HepG2 (cell line): Measurements from ENCODE around the gene RSAD2. TPM values are rescaled to one million over a fixed set of nuclear protein-coding genes. Genes with fewer than 3 reads are reported as not detected.

ENCODE experiments used
- CENPT ChIP-seq: sonication (generic); formaldehyde crosslinking; IDR thresholded peaks from 2 replicates; pipeline ENCODE4 v1.8.0; 2022; ENCODE audit warnings: low read depth, mild to moderate bottlenecking, moderate library complexity, missing genetic modification reagents
- CREB1 ChIP-seq, 2 experiments: fragments of 450-650 bp in 1 of 2; IDR thresholded peaks; 2 replicates each; pipeline ENCODE4 v1.6.1; 2016 to 2017; ENCODE audit warnings: control low read depth in 1 of 2, mild to moderate bottlenecking in 1 of 2, missing compliant biosample characterization in 1 of 2, missing genetic modification characterization in 1 of 2
- DMAP1 ChIP-seq: IDR thresholded peaks from 2 replicates; pipeline ENCODE4 v1.6.1; 2016
- EP300 ChIP-seq, 3 experiments: sonication (generic) in 1 of 3; formaldehyde crosslinking in 1 of 3; IDR thresholded peaks; 2 replicates each; pipeline versions ENCODE4 v1.5.1 to v1.6.1; 2011 to 2020; ENCODE audit warnings: low read depth in 2 of 3, low read length in 2 of 3, borderline replicate concordance in 1 of 3, improper control_type of control experiment in 1 of 3, mild to moderate bottlenecking in 1 of 3, missing genetic modification reagents in 1 of 3, moderate library complexity in 1 of 3
- GATAD1 ChIP-seq: IDR thresholded peaks from 2 replicates; pipeline ENCODE4 v1.6.1; 2016; ENCODE audit warnings: missing genetic modification reagents, missing compliant biosample characterization
- KAT7 ChIP-seq: IDR thresholded peaks from 2 replicates; pipeline ENCODE4 v1.6.1; 2018; ENCODE audit warnings: borderline replicate concordance, missing compliant biosample characterization
- MEIS1 ChIP-seq: sonication (generic); formaldehyde crosslinking; IDR thresholded peaks from 2 replicates; pipeline ENCODE4 v1.9.0; 2021; ENCODE audit warnings: mild to moderate bottlenecking, missing genetic modification reagents, moderate library complexity, borderline replicate concordance
- MTF1 ChIP-seq: sonication (generic); formaldehyde crosslinking; IDR thresholded peaks from 2 replicates; pipeline ENCODE4 v1.5.0; 2020; ENCODE audit warnings: missing genetic modification reagents
- MXD1 ChIP-seq: sonication (generic); formaldehyde crosslinking; IDR thresholded peaks from 2 replicates; pipeline ENCODE4 v1.4.0; 2020; ENCODE audit warnings: mild to moderate bottlenecking, missing genetic modification reagents
- MXI1 ChIP-seq: IDR thresholded peaks from 3 replicates; pipeline ENCODE4 v1.6.1; 2012; ENCODE audit warnings: low read depth, low read length, inconsistent platforms, borderline replicate concordance
- PRDM15 ChIP-seq: sonication (generic); formaldehyde crosslinking; IDR thresholded peaks from 2 replicates; pipeline ENCODE4 v1.4.0; 2020; ENCODE audit warnings: missing genetic modification reagents
- RORA ChIP-seq: sonication (generic); formaldehyde crosslinking; IDR thresholded peaks from 2 replicates; pipeline ENCODE4 v1.5.0; 2020; ENCODE audit warnings: mild to moderate bottlenecking, missing genetic modification reagents, moderate library complexity
- SKI ChIP-seq: fragments of 450-650 bp; IDR thresholded peaks from one replicate; pipeline ENCODE4 v1.6.1; 2018; ENCODE audit warnings: mild to moderate bottlenecking; ENCODE audit not compliant: partially characterized antibody
- SMYD3 ChIP-seq: sonication (generic); formaldehyde crosslinking; IDR thresholded peaks from 2 replicates; pipeline ENCODE4 v1.8.1; 2023; ENCODE audit warnings: mild to moderate bottlenecking, missing genetic modification reagents
- WIZ ChIP-seq: sonication (generic); formaldehyde crosslinking; IDR thresholded peaks from 2 replicates; pipeline ENCODE4 v1.5.1; 2020; ENCODE audit warnings: mild to moderate bottlenecking, missing genetic modification reagents
- ZNF350 ChIP-seq: sonication (generic); formaldehyde crosslinking; IDR thresholded peaks from 2 replicates; pipeline ENCODE4 v1.4.0; 2020; ENCODE audit warnings: mild to moderate bottlenecking, low read depth, missing genetic modification reagents, borderline replicate concordance
- ZNF430 ChIP-seq: sonication (generic); formaldehyde crosslinking; IDR thresholded peaks from 2 replicates; pipeline ENCODE4 v1.9.0; 2021; ENCODE audit warnings: mild to moderate bottlenecking, missing genetic modification reagents
- ZNF709 ChIP-seq: sonication (generic); formaldehyde crosslinking; IDR thresholded peaks from 2 replicates; pipeline ENCODE4 v1.5.0; 2020; ENCODE audit warnings: mild to moderate bottlenecking, missing genetic modification reagents
- ZNF737 ChIP-seq: sonication (generic); formaldehyde crosslinking; IDR thresholded peaks from 2 replicates; pipeline ENCODE4 v1.5.0; 2020; ENCODE audit warnings: missing genetic modification reagents, mild to moderate bottlenecking, borderline replicate concordance
- ZNF747 ChIP-seq: sonication (generic); formaldehyde crosslinking; IDR thresholded peaks from 2 replicates; pipeline ENCODE4 v1.8.1; 2023; ENCODE audit warnings: missing genetic modification reagents, mild to moderate bottlenecking, borderline replicate concordance
- polyA plus RNA-seq, 8 experiments: library from polyadenylated mRNA; depleted of rRNA in 3 of 8; stranded (reverse) in 7 of 8; unstranded in 1 of 8; fragments of >200 nt; fragmentation: Illumina TruSeq in 4 of 8; extraction: Trizol in 4 of 8; gene quantifications; 2 replicates each; pipeline versions ENCODE4 v1.2.1 to v1.2.3, GENCODE V29; 2011 to 2016; ENCODE audit warnings: low read depth in 4 of 8, missing spikeins in 1 of 8, mixed read lengths in 1 of 8; ENCODE audit not compliant: insufficient read depth in 1 of 8
- total RNA-seq, 5 experiments: library from RNA; depleted of rRNA; stranded (reverse); fragments of >200 nt; fragmentation: Illumina TruSeq; extraction: Trizol; gene quantifications; 2 replicates each; pipeline ENCODE4 v1.2.3, GENCODE V29; 2016; ENCODE audit warnings: low read depth in 1 of 5
- TF ChIP-seq, protein P1 (sequence below): sonication (generic); formaldehyde crosslinking; IDR thresholded peaks from 2 replicates; pipeline ENCODE4 v1.4.0; 2020; ENCODE audit warnings: mild to moderate bottlenecking, missing genetic modification reagents

RSAD2 gene
- total and polyA plus RNA-seq, 2 of the 13 experiments (the other 11 are each of a cell fraction or from before 2014, with no cell fraction given): 0.11 TPM; not detected in 1

GRCh38 chr2:6921321-6921922 lies 43.8 kb downstream of the RSAD2 start (continued):
- TF ChIP-seq MXI1: peak; percentile 97
- no peak for TF ChIP-seq PRDM15 (CRISPR knock-in tag)
- no peak for TF ChIP-seq WIZ (CRISPR knock-in tag)
- peak; percentile 62; the same call in 1 of the 2 replicates for TF ChIP-seq ZNF350 (CRISPR knock-in tag)
- peak; percentile 91; the same call in 1 of the 2 replicates for TF ChIP-seq MEIS1 (CRISPR knock-in tag)
- TF ChIP-seq ZNF747: peak; percentile 65; the same call in 1 of the 2 replicates
- TF ChIP-seq DMAP1 (CRISPR knock-in tag): peak; percentile 59; the same call in 1 of the 2 replicates
- TF ChIP-seq ZNF737: no peak
- TF ChIP-seq ZNF430 (CRISPR knock-in tag): peak; percentile 78; the same call in 1 of the 2 replicates
- TF ChIP-seq ZNF709 (CRISPR knock-in tag): no peak
- TF ChIP-seq EP300 (IDR thresholded peaks at IDR 0.05; ENCODE audit: low read depth in 2 of 2, low read length in 2 of 2): peak; percentile 24 to 82; a peak in 3 of 4 replicates
- TF ChIP-seq EP300 (CRISPR knock-in tag; IDR thresholded peaks at IDR 0.05; ENCODE audit: borderline replicate concordance): no peak; the same call in 1 of the 2 replicates
- no peak for TF ChIP-seq MTF1 (CRISPR knock-in tag)
- no peak for TF ChIP-seq RORA (CRISPR knock-in tag)
- no peak for TF ChIP-seq KAT7 (CRISPR knock-in tag)
- TF ChIP-seq CREB1 (IDR thresholded peaks at IDR 0.05): no peak
- peak; percentile 80 for TF ChIP-seq CREB1 (CRISPR knock-in tag; IDR thresholded peaks at IDR 0.05)
- TF ChIP-seq GATAD1: peak; percentile 66; the same call in 1 of the 2 replicates
- TF ChIP-seq, protein P1, sequence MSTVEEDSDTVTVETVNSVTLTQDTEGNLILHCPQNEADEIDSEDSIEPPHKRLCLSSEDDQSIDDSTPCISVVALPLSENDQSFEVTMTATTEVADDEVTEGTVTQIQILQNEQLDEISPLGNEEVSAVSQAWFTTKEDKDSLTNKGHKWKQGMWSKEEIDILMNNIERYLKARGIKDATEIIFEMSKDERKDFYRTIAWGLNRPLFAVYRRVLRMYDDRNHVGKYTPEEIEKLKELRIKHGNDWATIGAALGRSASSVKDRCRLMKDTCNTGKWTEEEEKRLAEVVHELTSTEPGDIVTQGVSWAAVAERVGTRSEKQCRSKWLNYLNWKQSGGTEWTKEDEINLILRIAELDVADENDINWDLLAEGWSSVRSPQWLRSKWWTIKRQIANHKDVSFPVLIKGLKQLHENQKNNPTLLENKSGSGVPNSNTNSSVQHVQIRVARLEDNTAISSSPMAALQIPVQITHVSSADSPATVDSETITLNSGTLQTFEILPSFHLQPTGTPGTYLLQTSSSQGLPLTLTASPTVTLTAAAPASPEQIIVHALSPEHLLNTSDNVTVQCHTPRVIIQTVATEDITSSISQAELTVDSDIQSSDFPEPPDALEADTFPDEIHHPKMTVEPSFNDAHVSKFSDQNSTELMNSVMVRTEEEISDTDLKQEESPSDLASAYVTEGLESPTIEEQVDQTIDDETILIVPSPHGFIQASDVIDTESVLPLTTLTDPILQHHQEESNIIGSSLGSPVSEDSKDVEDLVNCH (CRISPR knock-in tag): no peak
- TF ChIP-seq CENPT (CRISPR knock-in tag): no peak
- TF ChIP-seq SMYD3 (CRISPR knock-in tag): peak; percentile 60; the same call in 1 of the 2 replicates
- TF ChIP-seq MXD1 (CRISPR knock-in tag): no peak
- TF ChIP-seq SKI: peak; percentile 99
